Adrenal gland (tissue), 12 donors: Measurements from ENCODE around the gene GADD45B. TPM values are rescaled to one million over a fixed set of nuclear protein-coding genes. Genes with fewer than 3 reads are reported as not detected.

Experiments
- DNase-seq, 7 donors: peaks; one replicate each; pipeline ENCODE4 v3.0.0-alpha.2; 2019 to 2020
- H3K27ac ChIP-seq, 5 donors: fragments of 200-600 bp; sonication (generic) in 4 of 5; 1 replicate in 3 of 5; 2 replicates in 2 of 5; pipeline versions ENCODE4 v1.5.1 to v1.8.0; 2016 to 2020; ENCODE audit warnings: mild to moderate bottlenecking in 1 of 5
- H3K27me3 ChIP-seq: fragments of 200-600 bp; 2 replicates; pipeline ENCODE4 v1.8.0; 2021
- H3K36me3 ChIP-seq, 2 donors: fragments of 200-600 bp; replicated peaks in 1 of 2; 1 replicate in 1 of 2; 2 replicates in 1 of 2; pipeline versions ENCODE4 v1.5.1 to v1.8.0; 2018 to 2022
- H3K4me1 ChIP-seq, 2 donors: fragments of 200-600 bp; replicated peaks in 1 of 2; 1 replicate in 1 of 2; 2 replicates in 1 of 2; pipeline versions ENCODE4 v1.5.1 to v1.8.0; 2018 to 2021
- H3K4me3 ChIP-seq, 4 donors: fragments of 200-600 bp; sonication (generic) in 3 of 4; one replicate each; pipeline ENCODE4 v1.5.1; 2016 to 2018
- H3K9me3 ChIP-seq, 3 donors: fragments of 200-600 bp; sonication (generic) in 1 of 3; replicated peaks in 1 of 3; 1 replicate in 2 of 3; 2 replicates in 1 of 3; pipeline versions ENCODE4 v1.5.1 to v1.8.0; 2016 to 2021
- CTCF ChIP-seq, 6 experiments: fragments of 450-650 bp in 4 of 6; fragments of 200-600 bp in 2 of 6; sonication (generic) in 1 of 6; IDR thresholded peaks; 1 replicate in 5 of 6; 2 replicates in 1 of 6; pipeline versions ENCODE4 v1.5.1 to v1.8.0; 2016 to 2021; ENCODE audit warnings: antibody characterized with exemption in 6 of 6, mild to moderate bottlenecking in 2 of 6, moderate library complexity in 1 of 6
- POLR2A ChIP-seq, 2 donors: fragments of 450-650 bp; IDR thresholded peaks; one replicate each; pipeline ENCODE4 v1.6.1; 2017; ENCODE audit warnings: antibody characterized with exemption in 2 of 2, mild to moderate bottlenecking in 2 of 2, moderate library complexity in 1 of 2
- WGBS, 4 donors: extraction: QIAGEN DNeasy Blood & Tissue Kit in 2 of 4; methylation state at CpG; one replicate each; pipeline versions ENCODE4 v1.1.5 to v1.1.7; 2013 to 2017; 5-methylcytosine and 5-hydroxymethylcytosine counted together
- intact Hi-C, 2 donors: fragments of 100-400 bp; cut with DNase I; formaldehyde crosslinking; loops; one replicate each; pipeline versions ENCODE4 v1.14.1 to v1.15.0; 2022 to 2023
- polyA plus RNA-seq, 3 donors: library from polyadenylated mRNA; stranded (reverse); fragments of 200-250 nt in 2 of 3; fragments of 350-450 nt in 1 of 3; fragmentation: Illumina TruSeq in 1 of 3; extraction: RNeasy Lipid Tissue Mini Kit (QIAGEN cat#74804) in 1 of 3; gene quantifications; one replicate each; pipeline ENCODE4 v1.2.3, GENCODE V29; 2013 to 2014
- total RNA-seq, 9 donors: library from RNA; depleted of rRNA in 4 of 9; stranded (reverse); fragments of >200 nt in 4 of 9; fragments of 120-200 nt in 1 of 9; fragmentation: NEBNext Ultra II Directional in 1 of 9; extraction: Animal tissue kit (Norgen Biotek cat#: 25700) in 1 of 9; gene quantifications; one replicate each; pipeline versions ENCODE4 v1.1.0 to v1.2.4, GENCODE V29; 2013 to 2023
- donor health status: healthy with polysubstance abuse.
- donor health status: Bipolar disorder and iron deficiency.
- donor health status: DM: yes; HTN: yes; CAD: no.
- donor health status: DM: no; HTN: no; CAD: no.
- donor health status: DM: no; HTN: no; CAD: no.
- donor health status: DM: yes; HTN: yes; CAD: no.

Gene GADD45B
- total and polyA plus RNA-seq, 12 donors: 14.1 to 132 (median 72.4) TPM

GRCh38 chr19:2429917-2430535 lies 45.9 kb upstream of the GADD45B start:
- Histone ChIP-seq H3K9me3 (no peaks in the 10 kb centered on the region), H3K36me3 (peaks cover 0 to 14% of the 10 kb centered on the region in 2 donors), H3K4me1 (peaks cover 20 to 25% of the 10 kb centered on the region in 2 donors), H3K4me3 (no peak overlapping the region), H3K27ac (no peak overlapping the region), H3K27me3 (no peaks in the 10 kb centered on the region)
- 84 to 92% (median 86%) methylated on average over 19 to 25 of the region's 25 CpGs for WGBS, 4 donors
- no peak for TF ChIP-seq POLR2A (IDR thresholded peaks at IDR 0.05)
- TF ChIP-seq CTCF (IDR thresholded peaks at IDR 0.05): no peak
- intact Hi-C loops: no loop called here
- DNase-seq: no peak

- H3K36me3 ChIP-seq: peaks cover 0 to 15% of the 10 kb centered on the region in 2 donors
- no peaks in the 10 kb centered on the region for H3K9me3 ChIP-seq
- H3K27ac ChIP-seq: no peak overlapping the region
- 96 to 97% (median 96%) methylated on average over 32 to 37 of the region's 37 CpGs for WGBS, 4 donors
- H3K4me3 ChIP-seq: no peak overlapping the region
- H3K27me3 ChIP-seq: no peaks in the 10 kb centered on the region
- intact Hi-C loops: no loop called here
- peaks cover 9 to 12% of the 10 kb centered on the region in 2 donors for H3K4me1 ChIP-seq
- DNase-seq: no peak
- TF ChIP-seq POLR2A (IDR thresholded peaks at IDR 0.05): no peak
- no peak for TF ChIP-seq CTCF (IDR thresholded peaks at IDR 0.05)
Observed at GRCh38 chr19:2431318-2432055, 44.4 kb upstream of the GADD45B start.

GRCh38 chr19:2432131-2432848 lies 43.6 kb upstream of the GADD45B start:
- H3K27me3 ChIP-seq: no peaks in the 10 kb centered on the region
- DNase-seq: no peak
- peaks cover 4 to 8% of the 10 kb centered on the region in 2 donors for H3K4me1 ChIP-seq
- WGBS, 4 donors: 95 to 97% (median 95%) methylated on average over 18 to 25 of the region's 25 CpGs
- peaks cover 0 to 18% of the 10 kb centered on the region in 2 donors for H3K36me3 ChIP-seq
- intact Hi-C loops: no loop called here
- H3K27ac ChIP-seq: no peak overlapping the region
- no peaks in the 10 kb centered on the region for H3K9me3 ChIP-seq
- H3K4me3 ChIP-seq: no peak overlapping the region
- no peak for TF ChIP-seq POLR2A (IDR thresholded peaks at IDR 0.05)
- TF ChIP-seq CTCF (IDR thresholded peaks at IDR 0.05): no peak

GRCh38 chr19:2433854-2434253 lies 42.1 kb upstream of the GADD45B start:
- H3K27ac ChIP-seq: no peak overlapping the region
- no peaks in the 10 kb centered on the region for H3K27me3 ChIP-seq
- TF ChIP-seq CTCF (IDR thresholded peaks at IDR 0.05): no peak
- TF ChIP-seq POLR2A (IDR thresholded peaks at IDR 0.05): no peak
- intact Hi-C loops: no loop called here
- H3K4me1 ChIP-seq: no peaks in the 10 kb centered on the region
- no peak for DNase-seq
- no peak overlapping the region for H3K4me3 ChIP-seq
- peaks cover 0 to 29% of the 10 kb centered on the region in 2 donors for H3K36me3 ChIP-seq
- H3K9me3 ChIP-seq: no peaks in the 10 kb centered on the region
- 94 to 97% (median 97%) methylated on average over 11 to 30 of the region's 30 CpGs for WGBS, 4 donors
